ENCODE data around the gene PRKN. TPM values are rescaled to one million over a fixed set of nuclear protein-coding genes. Genes with fewer than 3 reads are reported as not detected.

PRKN gene
- total and polyA plus RNA-seq, 2 donors (not counting 3 experiments of a cell fraction or from before 2014, with no cell fraction given), result 0.06 TPM; not detected in 1

GRCh38 chr6:162533009-162533400 lies 194.6 kb downstream of the PRKN start:
- no peaks in the 10 kb centered on the region for H4K20me1 ChIP-seq (replicated peaks; ENCODE audit: control insufficient read depth, extremely low read depth, insufficient read depth, low read length)
- dilution Hi-C loops (cut with MboI; ENCODE audit: extremely low pct_ligation_motif_present, low sequenced_read_pairs) (no loop called here), intact Hi-C loops (cut with micrococcal nuclease) (no loop called here)
- TF ChIP-seq FOS (IDR thresholded peaks at IDR 0.05; ENCODE audit: borderline replicate concordance, insufficient read depth, low read length) (no peak), CTCF (IDR thresholded peaks at IDR 0.05; ENCODE audit: extremely low read depth in 1 of 2, insufficient read depth in 1 of 2, low read depth in 1 of 2, low read length in 2 of 2) (no peak), MYC (IDR thresholded peaks at IDR 0.05; ENCODE audit: low read depth, low read length) (no peak), POLR2A (IDR thresholded peaks at IDR 0.05; ENCODE audit: low read depth, low read length) (no peak), POLR2AphosphoS5 (IDR thresholded peaks at IDR 0.05; ENCODE audit: insufficient read depth, low read depth, low read length) (no peak), MAX (IDR thresholded peaks at IDR 0.05; ENCODE audit: insufficient read depth, insufficient read length) (no peak), JUN (IDR thresholded peaks at IDR 0.05; ENCODE audit: borderline replicate concordance, insufficient read depth, insufficient read length, low read depth) (no peak), EZH2 (IDR thresholded peaks at IDR 0.05; ENCODE audit: borderline replicate concordance, low read depth, low read length, severe bottlenecking) (no peak), GATA2 (IDR thresholded peaks at IDR 0.05; ENCODE audit: insufficient read depth, insufficient read length, low read depth, low read length) (no peak)
- ChIA-PET CTCF (no interaction called here), POLR2A (no interaction called here)
- no peak overlapping the region for H2AFZ ChIP-seq (ENCODE audit: low read depth, low read length)
- H3K27ac ChIP-seq (ENCODE audit: insufficient read depth, low read depth, low read length), result no peak overlapping the region
- H3K9me3 ChIP-seq (replicated peaks; ENCODE audit: control insufficient read depth, insufficient read depth, low read length), result peaks cover 4% of the 10 kb centered on the region
- no peak for DNase-seq (ENCODE audit: low read depth, low spot score)
- no peak overlapping the region for H3K4me3 ChIP-seq (replicated peaks in 1 of 3; ENCODE audit: insufficient read depth in 1 of 3, low read depth in 1 of 3, low read length in 3 of 3)
- H3K4me1 ChIP-seq (ENCODE audit: control insufficient read depth, extremely low read depth, insufficient read depth, low read length), result no peaks in the 10 kb centered on the region
- no peaks in the 10 kb centered on the region for H3K79me2 ChIP-seq (ENCODE audit: control insufficient read depth, insufficient read depth, low read length)
- H3K9ac ChIP-seq (replicated peaks; ENCODE audit: extremely low read depth, insufficient read depth, low read length), result no peak overlapping the region
- no peaks in the 10 kb centered on the region for H3K27me3 ChIP-seq (ENCODE audit: control insufficient read depth in 2 of 2, insufficient read depth in 2 of 2, low read length in 2 of 2)
- BruUV-seq (replicated peaks), result no TSS peak
- no peak overlapping the region for H3K4me2 ChIP-seq (ENCODE audit: insufficient read depth, low read length)
- H3K36me3 ChIP-seq (ENCODE audit: control insufficient read depth in 2 of 2, extremely low read depth in 1 of 2, insufficient read depth in 2 of 2, low read length in 2 of 2), result no peaks in the 10 kb centered on the region
- no peak for FAIRE-seq
- H3K9me1 ChIP-seq (replicated peaks; ENCODE audit: control insufficient read depth, extremely low read depth, insufficient read depth, low read length), result no peaks in the 10 kb centered on the region

Measured in endothelial cell of umbilical vein (primary cell).